ENCODE data around the gene MSH6.
A peak's percentile ranks its signal among the peaks of the same experiment; 100 is the strongest.

The MSH6 gene

GRCh38 chr2:47782671-47783485 lies at the start of gene MSH6:
Gene MSH6 (plus strand): TSS chr2:47783145. CDS start chr2:47783234, 89 bp downstream.
- in situ Hi-C loops (cut with MboI; ENCODE audit: low pct_unique_long_range_greater_than_20kb, low sequenced_read_pairs) = no loop called here
- DNase-seq = peak; percentile 92

DNA sequence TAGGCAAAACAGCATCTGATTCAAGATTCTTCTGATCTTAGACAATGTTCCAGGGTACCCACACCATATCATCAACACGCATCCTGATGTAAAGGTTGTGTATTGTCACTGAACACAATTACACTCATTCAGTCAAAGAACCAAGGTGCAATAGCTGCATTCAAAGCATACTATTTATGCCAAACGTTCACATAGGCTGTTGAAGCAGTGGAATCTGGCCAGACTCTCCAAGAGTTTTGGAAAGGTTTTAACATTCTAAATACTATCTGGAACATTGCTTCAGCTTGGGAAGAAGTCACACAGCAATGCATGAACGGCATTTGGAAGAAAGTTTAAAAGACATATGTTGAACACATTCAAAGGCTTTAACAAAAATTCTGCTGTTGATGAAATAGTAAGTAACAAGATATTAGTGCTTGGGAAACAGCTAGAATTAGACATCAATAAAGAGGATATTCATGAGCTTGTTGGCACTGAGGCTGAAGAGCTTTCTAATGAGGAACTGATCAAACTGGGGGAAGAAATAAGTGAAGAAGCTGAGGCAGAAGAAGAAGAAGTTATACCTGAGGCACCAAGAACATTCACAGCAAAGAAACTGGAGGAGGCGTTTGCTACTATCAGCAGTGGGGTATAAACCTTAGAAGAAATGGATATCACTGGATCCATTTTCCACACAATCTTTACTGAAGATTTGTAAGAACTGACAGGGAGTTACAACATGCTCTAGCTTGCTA lies 47.6 kb upstream of the MSH6 start:
- in situ Hi-C loops (cut with MboI; ENCODE audit: low pct_unique_long_range_greater_than_20kb, low sequenced_read_pairs) = no loop called here
- DNase-seq = no peak

GRCh38 chr2:47735912-47736311 lies 47.0 kb upstream of the MSH6 start:
- no peak for DNase-seq
- in situ Hi-C loops (cut with MboI; ENCODE audit: low pct_unique_long_range_greater_than_20kb, low sequenced_read_pairs) = no loop called here

DNA sequence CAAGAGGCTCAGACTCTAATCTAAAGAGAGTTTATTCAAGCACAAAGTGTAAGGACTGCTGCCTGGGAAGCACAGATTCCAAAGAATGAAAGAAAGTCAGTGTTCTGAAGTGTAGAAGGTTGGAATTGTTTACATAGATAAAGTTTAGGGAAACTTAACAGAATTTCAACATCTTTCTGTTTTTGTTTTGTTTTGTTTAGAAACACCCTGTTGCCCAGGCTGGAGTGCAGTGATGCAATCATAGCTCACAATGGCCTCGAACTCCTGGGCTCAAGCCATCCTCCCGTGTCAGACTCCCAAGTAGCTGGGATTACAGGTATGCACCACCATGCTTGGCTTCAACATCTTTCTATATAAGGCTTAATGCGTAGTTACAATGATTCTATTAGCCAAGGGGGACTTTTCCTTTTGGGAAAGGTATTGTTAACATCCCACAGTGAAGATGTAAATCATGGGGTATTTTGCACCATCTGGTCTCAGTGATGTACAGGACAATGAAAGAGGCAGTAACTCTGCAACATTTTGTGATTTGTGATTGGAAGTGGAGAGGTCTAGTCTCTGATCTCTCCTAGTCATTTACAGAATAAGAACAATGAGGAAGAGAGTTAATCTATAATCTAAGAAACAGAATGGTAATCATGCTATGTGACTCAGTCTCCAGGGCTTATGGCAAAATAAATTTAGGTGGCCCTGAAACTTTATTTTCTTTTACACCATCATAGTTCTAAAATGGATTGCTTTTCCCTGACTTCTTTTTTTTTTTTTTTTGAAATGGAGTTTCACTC lies 45.6 kb upstream of the MSH6 start:
- DNase-seq = no peak
- in situ Hi-C loops (cut with MboI; ENCODE audit: low pct_unique_long_range_greater_than_20kb, low sequenced_read_pairs) = no loop called here

DNA sequence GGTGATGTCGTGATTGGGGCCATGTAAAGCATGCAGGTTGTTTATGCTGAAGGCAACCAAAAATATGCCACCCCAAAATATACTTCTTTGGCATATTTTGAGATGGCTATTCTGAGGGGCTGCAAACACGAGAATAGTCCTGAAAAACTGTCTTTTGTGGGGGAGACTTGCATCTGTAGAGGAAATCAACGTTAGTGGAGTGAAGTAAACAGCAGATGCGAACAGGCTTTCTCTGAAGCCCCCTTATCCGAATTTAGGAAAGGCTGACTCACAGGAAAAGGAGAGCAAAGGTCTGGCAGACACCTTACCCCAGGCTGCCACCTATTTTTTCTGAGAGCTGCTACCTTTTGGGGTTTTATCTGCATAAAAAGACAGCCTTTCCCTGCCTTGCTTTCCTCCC lies 44.6 kb upstream of the MSH6 start:
- in situ Hi-C loops (cut with MboI; ENCODE audit: low pct_unique_long_range_greater_than_20kb, low sequenced_read_pairs) = no loop called here
- DNase-seq = no peak

- in situ Hi-C loops (cut with MboI; ENCODE audit: low pct_unique_long_range_greater_than_20kb, low sequenced_read_pairs) = no loop called here
- DNase-seq = no peak
These were observed 41.8 kb upstream of the MSH6 start for GRCh38 chr2:47741101-47741500.

DNA sequence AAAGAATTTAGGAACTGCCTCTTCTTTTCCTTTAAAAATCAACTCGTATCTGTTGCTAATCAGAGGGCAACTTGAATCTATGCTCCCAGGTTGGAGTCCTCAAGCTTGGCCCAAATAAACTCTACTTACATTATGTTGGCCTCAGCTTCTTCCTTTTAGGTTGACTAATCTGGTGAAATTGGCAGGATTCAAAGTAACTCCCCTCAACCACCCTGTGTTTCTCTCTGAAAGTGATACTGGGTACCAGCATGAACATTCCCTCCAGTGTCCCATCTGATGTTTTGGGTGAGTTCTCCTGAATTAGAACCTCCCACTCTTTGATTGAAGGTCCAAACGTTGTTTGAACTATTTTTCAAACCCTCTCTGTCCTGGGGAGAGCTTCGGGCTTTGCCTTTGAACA lies 41.3 kb upstream of the MSH6 start:
- DNase-seq = no peak
- in situ Hi-C loops (cut with MboI; ENCODE audit: low pct_unique_long_range_greater_than_20kb, low sequenced_read_pairs) = no loop called here

DNA sequence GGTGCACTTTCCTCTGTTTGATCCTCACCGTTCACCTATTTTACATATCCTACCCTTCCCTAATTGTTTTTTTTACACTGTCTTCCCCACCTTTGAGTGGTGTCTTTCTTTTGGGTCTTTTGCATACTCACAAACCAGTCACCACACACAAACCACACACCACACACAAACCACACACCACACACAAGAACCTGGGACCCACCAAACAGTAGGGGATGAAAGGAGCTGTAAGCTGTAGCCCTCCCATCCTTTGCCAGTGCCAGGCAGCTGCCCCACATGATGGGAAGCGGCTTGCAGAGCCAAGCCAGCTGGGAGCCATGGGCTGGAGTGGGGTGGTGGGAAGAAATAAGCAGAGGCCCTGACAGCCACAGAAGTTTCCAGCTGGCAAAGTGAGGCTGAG lies 38.9 kb upstream of the MSH6 start:
- in situ Hi-C loops (cut with MboI; ENCODE audit: low pct_unique_long_range_greater_than_20kb, low sequenced_read_pairs) = no loop called here
- no peak for DNase-seq

- DNase-seq = no peak
- in situ Hi-C loops (cut with MboI; ENCODE audit: low pct_unique_long_range_greater_than_20kb, low sequenced_read_pairs) = no loop called here
These were observed 35.1 kb upstream of the MSH6 start for GRCh38 chr2:47747878-47748277.

DNA sequence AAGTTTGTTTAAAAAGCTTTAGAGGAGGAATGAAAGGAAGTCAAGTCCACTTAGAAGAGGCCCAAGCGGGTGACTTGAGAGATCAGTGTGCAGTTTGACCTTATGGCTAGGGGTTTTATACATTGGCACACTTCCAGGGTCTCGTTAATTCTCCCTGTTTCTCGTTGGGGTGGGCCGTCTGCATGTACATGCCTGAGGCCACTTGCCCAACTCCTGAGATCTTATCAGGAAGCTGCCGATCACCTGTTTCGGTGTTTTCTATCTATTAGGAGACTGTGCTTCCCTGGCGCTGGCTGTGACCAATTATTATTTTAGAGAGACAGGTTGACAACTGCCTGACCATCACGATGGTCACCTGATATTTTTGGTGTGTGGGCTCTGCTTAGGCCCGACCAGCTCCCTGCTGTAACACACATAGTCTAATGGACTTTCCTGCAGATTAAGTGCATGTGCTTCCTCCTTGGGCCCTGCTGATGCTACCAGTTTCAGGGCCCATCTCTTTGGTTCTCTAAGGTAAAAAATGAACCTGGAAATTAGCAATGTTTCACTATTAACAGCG lies 31.0 kb upstream of the MSH6 start:
- no peak for DNase-seq
- in situ Hi-C loops (cut with MboI; ENCODE audit: low pct_unique_long_range_greater_than_20kb, low sequenced_read_pairs) = no loop called here

DNA sequence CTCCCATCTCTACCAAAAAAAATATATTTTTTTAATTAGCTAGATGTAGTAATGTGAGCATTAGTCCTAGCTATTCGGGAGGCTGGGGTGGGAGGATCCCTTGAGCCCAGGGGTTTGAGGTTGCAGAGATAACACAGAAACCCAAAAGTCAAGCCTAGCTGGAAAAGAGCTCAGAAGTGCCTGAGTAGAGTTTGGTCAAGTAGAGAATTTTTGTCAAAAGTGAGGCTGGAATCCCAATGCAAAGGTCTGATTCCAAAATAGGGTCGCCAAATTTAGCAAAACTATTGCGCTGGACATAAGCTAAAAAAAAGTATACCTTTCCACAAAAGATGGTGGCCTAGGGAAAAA lies 15.5 kb upstream of the MSH6 start:
- DNase-seq = no peak
- in situ Hi-C loops (cut with MboI; ENCODE audit: low pct_unique_long_range_greater_than_20kb, low sequenced_read_pairs) = no loop called here

- peak; percentile 74 for DNase-seq
- in situ Hi-C loops (cut with MboI; ENCODE audit: low pct_unique_long_range_greater_than_20kb, low sequenced_read_pairs) = no loop called here
These were observed 14.9 kb upstream of the MSH6 start for GRCh38 chr2:47767880-47768609.

GRCh38 chr2:47769318-47769717 lies 13.6 kb upstream of the MSH6 start:
- no peak for DNase-seq
- in situ Hi-C loops (cut with MboI; ENCODE audit: low pct_unique_long_range_greater_than_20kb, low sequenced_read_pairs) = no loop called here

DNA sequence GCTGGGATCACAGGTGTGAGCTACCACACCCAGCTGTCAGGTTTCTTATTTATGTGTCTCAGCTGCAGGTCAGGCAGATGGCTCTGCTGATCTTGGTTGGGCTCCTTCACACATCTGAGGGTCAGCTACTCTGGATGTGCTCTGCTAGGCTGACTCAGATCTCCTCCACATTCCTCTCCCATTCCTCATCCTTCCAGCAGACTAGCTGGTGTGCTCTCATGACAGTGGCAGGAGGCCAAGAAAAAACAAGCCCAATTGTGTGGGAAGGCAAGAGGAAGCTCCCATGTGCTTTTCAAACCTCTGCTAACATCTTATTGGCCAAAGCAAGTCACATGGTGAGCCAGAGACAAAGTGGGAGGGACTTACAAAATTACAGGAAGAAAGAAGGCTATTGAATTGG lies 11.7 kb upstream of the MSH6 start:
- peak; percentile 57 for DNase-seq
- in situ Hi-C loops (cut with MboI; ENCODE audit: low pct_unique_long_range_greater_than_20kb, low sequenced_read_pairs) = no loop called here

- no peak for DNase-seq
- in situ Hi-C loops (cut with MboI; ENCODE audit: low pct_unique_long_range_greater_than_20kb, low sequenced_read_pairs) = no loop called here
These were observed 10.6 kb upstream of the MSH6 start for GRCh38 chr2:47772343-47772742.

- in situ Hi-C loops (cut with MboI; ENCODE audit: low pct_unique_long_range_greater_than_20kb, low sequenced_read_pairs) = no loop called here
- no peak for DNase-seq
These were observed 8.4 kb upstream of the MSH6 start for GRCh38 chr2:47774567-47774966.

GRCh38 chr2:47777277-47777937 lies 5.5 kb upstream of the MSH6 start:
- in situ Hi-C loops (cut with MboI; ENCODE audit: low pct_unique_long_range_greater_than_20kb, low sequenced_read_pairs) = no loop called here
- no peak for DNase-seq

DNA sequence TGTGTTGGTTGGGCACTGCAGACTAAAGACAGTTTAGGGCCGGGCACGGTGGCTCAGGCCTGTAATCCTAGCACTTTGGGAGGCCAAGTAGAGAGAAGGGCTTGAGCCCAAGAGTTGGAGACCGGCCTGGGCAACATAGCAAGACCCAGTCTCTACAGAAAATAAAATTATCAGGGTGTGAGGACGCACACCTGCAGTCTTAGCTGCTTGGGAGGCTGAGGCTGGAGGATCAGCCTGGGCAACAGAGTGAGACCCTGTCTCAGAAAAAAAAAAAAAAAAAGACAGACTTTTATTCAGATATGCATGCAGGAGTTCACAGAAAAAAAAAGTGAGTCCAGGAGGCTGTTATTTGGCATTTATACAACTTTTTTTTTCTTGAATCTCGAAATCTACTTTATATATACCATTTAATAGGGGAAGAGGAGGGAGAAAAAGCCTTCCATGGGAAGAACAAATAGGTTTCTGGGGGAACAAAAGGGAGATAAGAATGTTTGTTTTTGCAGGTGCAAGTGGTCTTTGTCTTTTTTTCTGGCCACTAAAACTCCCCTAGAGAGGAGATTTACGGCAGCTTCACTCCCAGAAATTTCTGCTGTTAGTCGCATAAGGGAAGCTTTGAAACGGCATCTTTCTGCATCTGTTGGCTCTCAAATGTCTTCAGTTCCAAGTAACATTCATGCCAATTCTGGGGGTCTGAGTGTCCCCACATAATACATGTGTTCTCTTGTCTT lies 4.1 kb upstream of the MSH6 start:
- DNase-seq = no peak
- in situ Hi-C loops (cut with MboI; ENCODE audit: low pct_unique_long_range_greater_than_20kb, low sequenced_read_pairs) = no loop called here

All from KBM-7 (cell line).